HG02759 (cell line): ENCODE measurements around the gene DHX34.
"Not testable (repeated sequence)": the region's sequence is repeated elsewhere in the genome, so short reads cannot be mapped to it uniquely, and the experiment has no call there.

Source experiments
- ATAC-seq: cut with Tn5 transposase; IDR thresholded peaks from one replicate; pipeline ENCODE4 v1.9.1; 2021; ENCODE audit warnings: mild to moderate bottlenecking, moderate library complexity; ENCODE audit not compliant: unreplicated experiment

Gene DHX34

GRCh38 chr19:47348819-47349795 lies at the start of gene DHX34:
Gene DHX34, plus strand, starts transcription at chr19:47349315. Its CDS starts 3,716 bp downstream, at chr19:47353031.
- ATAC-seq, result peak; percentile 98

- not testable (repeated sequence) for ATAC-seq
Measured at GRCh38 chr19:47300867-47301266, 48.2 kb upstream of the DHX34 start.

GRCh38 chr19:47302249-47302648 lies 46.9 kb upstream of the DHX34 start:
- no peak for ATAC-seq

- ATAC-seq, result no peak
Measured at GRCh38 chr19:47303966-47304365, 45.1 kb upstream of the DHX34 start.

GRCh38 chr19:47305309-47305751 lies 43.8 kb upstream of the DHX34 start:
- ATAC-seq, result no peak

GRCh38 chr19:47306303-47306702 lies 42.8 kb upstream of the DHX34 start:
- no peak for ATAC-seq

GRCh38 chr19:47309038-47309437 lies 40.1 kb upstream of the DHX34 start:
- no peak for ATAC-seq

GRCh38 chr19:47309608-47310007 lies 39.5 kb upstream of the DHX34 start, which contains the start of gene C5AR1:
Gene C5AR1, plus strand, starts transcription at chr19:47309861. Its CDS starts 35 bp downstream, at chr19:47309896.
- no peak for ATAC-seq

GRCh38 chr19:47310323-47310722 lies 38.8 kb upstream of the DHX34 start:
- no peak for ATAC-seq

GRCh38 chr19:47310819-47311218 lies 38.3 kb upstream of the DHX34 start:
- ATAC-seq, result no peak

- no peak for ATAC-seq
Measured at GRCh38 chr19:47312366-47313006, 36.6 kb upstream of the DHX34 start.

- no peak for ATAC-seq
Measured at GRCh38 chr19:47313754-47314295, 35.3 kb upstream of the DHX34 start.

GRCh38 chr19:47315125-47315821 lies 33.8 kb upstream of the DHX34 start:
- ATAC-seq, result no peak

GRCh38 chr19:47316513-47316912 lies 32.6 kb upstream of the DHX34 start:
- ATAC-seq, result no peak

GRCh38 chr19:47319923-47320871 lies 28.9 kb upstream of the DHX34 start:
- ATAC-seq, result no peak

- no peak for ATAC-seq
Measured at GRCh38 chr19:47321630-47322029, 27.5 kb upstream of the DHX34 start.

GRCh38 chr19:47322058-47322457 lies 27.1 kb upstream of the DHX34 start:
- no peak for ATAC-seq

GRCh38 chr19:47323409-47323808 lies 25.7 kb upstream of the DHX34 start:
- no peak for ATAC-seq

GRCh38 chr19:47323872-47324271 lies 25.2 kb upstream of the DHX34 start:
- ATAC-seq, result no peak

- ATAC-seq, result no peak
Measured at GRCh38 chr19:47324502-47324901, 24.6 kb upstream of the DHX34 start.
